HCT116 (cell line): Measurements from ENCODE around the gene PRG2. TPM values are rescaled to one million over a fixed set of nuclear protein-coding genes. Genes with fewer than 3 reads are reported as not detected.
"Not testable (repeated sequence)": the region's sequence is repeated elsewhere in the genome, so short reads cannot be mapped to it uniquely, and the experiment has no call there.

ENCODE experiments used
- ATAC-seq: fragments of 200-7000 bp; cut with Tn5 transposase; 2 replicates; pipeline ENCODE4 v1.9.1; 2020; ENCODE audit warnings: mild to moderate bottlenecking, moderate library complexity
- BruUV-seq: library from RNA; stranded (reverse); fragments of 400-500 nt; replicated peaks from 2 replicates; lab custom pipeline; 2021; lab: Mats Ljungman, UMichigan
- CTCF ChIA-PET: fragments of 300-600 bp; sonication (Branson Sonifier 250); formaldehyde crosslinking; loops from one replicate; lab custom pipeline; 2021; ENCODE audit warnings: antibody characterized with exemption; lab: Charles Lee
- POLR2A ChIA-PET: fragments of 300-600, 350-600 bp; sonication (Branson Sonifier 250); formaldehyde crosslinking; loops from one replicate; lab custom pipeline; 2021; ENCODE audit warnings: antibody characterized with exemption; lab: Charles Lee
- RAD21 ChIA-PET, 2 experiments: fragments of 300-600 bp; sonication (Branson Sonifier 250); formaldehyde crosslinking; loops; one replicate each; lab custom pipeline; 2023; ENCODE audit warnings: low total read pairs in 2 of 2; ENCODE audit not compliant: uncharacterized antibody in 2 of 2, unreplicated experiment in 2 of 2, low non-redundant PET in 1 of 2; lab: Charles Lee
- DNase-seq: peaks from one replicate; pipeline ENCODE4 v3.0.0-alpha.2; 2010; ENCODE audit warnings: low read depth, low spot score
- H2AFZ ChIP-seq: fragments of 200-600 bp; shearing (Covaris generic), sonication (generic); 2 replicates; pipeline ENCODE4 v1.6.1; 2017; ENCODE audit warnings: low read depth, mixed run types, mixed read lengths, antibody characterized with exemption, low read length; ENCODE audit not compliant: poor library complexity, severe bottlenecking
- H3K27ac ChIP-seq: 2 replicates; pipeline ENCODE4 v1.5.1; 2012; ENCODE audit warnings: low read depth, low read length
- H3K27me3 ChIP-seq: fragments of 200-600 bp; sonication (generic); 2 replicates; pipeline ENCODE4 v1.6.1; 2016; ENCODE audit warnings: mixed run types, low read length, mixed read lengths; ENCODE audit not compliant: insufficient read depth
- H3K36me3 ChIP-seq, 2 experiments: fragments of 200-500 bp in 1 of 2; fragments of 200-600 bp in 1 of 2; sonication (Bioruptor generic) in 1 of 2; sonication (generic) in 1 of 2; 2 replicates each; pipeline versions ENCODE4 v1.5.1 to v1.6.1; 2014 to 2016; ENCODE audit warnings: low read length in 2 of 2, inconsistent platforms in 1 of 2, mixed read lengths in 1 of 2, mixed run types in 1 of 2; ENCODE audit not compliant: insufficient read depth in 2 of 2, control insufficient read depth in 1 of 2
- H3K4me1 ChIP-seq, 2 experiments: fragments of 200-600 bp in 1 of 2; sonication (generic) in 1 of 2; 2 replicates each; pipeline versions ENCODE4 v1.5.1 to v1.6.1; 2012 to 2017; ENCODE audit warnings: low read length in 2 of 2, inconsistent platforms in 1 of 2, mild to moderate bottlenecking in 1 of 2, mixed read lengths in 1 of 2, mixed run types in 1 of 2, moderate library complexity in 1 of 2; ENCODE audit not compliant: insufficient read depth in 2 of 2, control insufficient read depth in 1 of 2
- H3K4me2 ChIP-seq: fragments of 200-600 bp; sonication (generic); 2 replicates; pipeline ENCODE4 v1.6.1; 2017; ENCODE audit warnings: mixed run types, low read length, mixed read lengths
- H3K4me3 ChIP-seq, 2 experiments: fragments of 200-600 bp in 1 of 2; sonication (generic) in 1 of 2; replicated peaks in 1 of 2; 2 replicates each; pipeline ENCODE4 v1.5.1; 2011 to 2016; ENCODE audit warnings: low read length in 2 of 2, control low read depth in 1 of 2, low read depth in 1 of 2, mild to moderate bottlenecking in 1 of 2, mixed read lengths in 1 of 2, mixed run types in 1 of 2
- H3K79me2 ChIP-seq: fragments of 200-600 bp; sonication (generic); 2 replicates; pipeline ENCODE4 v1.6.1; 2017; ENCODE audit warnings: mild to moderate bottlenecking, mixed run types, low read length, moderate library complexity, mixed read lengths; ENCODE audit not compliant: insufficient read depth
- H3K9ac ChIP-seq: fragments of 200-600 bp; sonication (generic); 2 replicates; pipeline ENCODE4 v1.6.1; 2016; ENCODE audit warnings: low read length, mixed read lengths
- H3K9me2 ChIP-seq: fragments of 200-600 bp; sonication (generic), shearing (Covaris generic); 2 replicates; pipeline ENCODE4 v1.6.1; 2017; ENCODE audit warnings: mixed run types, mild to moderate bottlenecking, moderate library complexity; ENCODE audit not compliant: insufficient read depth
- H3K9me3 ChIP-seq, 2 experiments: fragments of 200-500 bp in 1 of 2; fragments of 200-600 bp in 1 of 2; sonication (Bioruptor generic) in 1 of 2; sonication (generic) in 1 of 2; 2 replicates each; pipeline ENCODE4 v1.6.1; 2014 to 2017; ENCODE audit warnings: low read length in 2 of 2, mixed read lengths in 2 of 2, inconsistent platforms in 1 of 2, low read depth in 1 of 2, mild to moderate bottlenecking in 1 of 2, mixed run types in 1 of 2, moderate library complexity in 1 of 2; ENCODE audit not compliant: control insufficient read depth in 1 of 2, insufficient read depth in 1 of 2
- H4K20me1 ChIP-seq: fragments of 200-600 bp; sonication (generic), shearing (Covaris generic); 2 replicates; pipeline ENCODE4 v1.6.1; 2017; ENCODE audit warnings: mixed run types, mild to moderate bottlenecking, moderate library complexity; ENCODE audit not compliant: insufficient read depth
- ATF3 ChIP-seq: IDR thresholded peaks from 2 replicates; pipeline ENCODE4 v1.6.1; 2012
- CBX3 ChIP-seq: IDR thresholded peaks from 2 replicates; pipeline ENCODE4 v1.6.1; 2012; ENCODE audit warnings: low read depth
- CEBPB ChIP-seq: IDR thresholded peaks from 2 replicates; pipeline ENCODE4 v1.6.1; 2012; ENCODE audit warnings: low read depth
- CTCF ChIP-seq, 3 experiments: fragments of 200-600 bp in 1 of 3; sonication (generic) in 1 of 3; IDR thresholded peaks in 2 of 3; conservative IDR thresholded peaks in 1 of 3; 2 replicates each; pipeline ENCODE4 v1.5.1; 2012 to 2017; ENCODE audit warnings: low read depth in 2 of 3, low read length in 2 of 3, antibody characterized with exemption in 1 of 3, borderline replicate concordance in 1 of 3, control low read depth in 1 of 3, mild to moderate bottlenecking in 1 of 3, mixed read lengths in 1 of 3, mixed run types in 1 of 3, moderate library complexity in 1 of 3; ENCODE audit not compliant: insufficient read depth in 1 of 3
- ELF1 ChIP-seq: IDR thresholded peaks from 2 replicates; pipeline ENCODE4 v1.6.1; 2012; ENCODE audit warnings: low read depth, borderline replicate concordance
- EZH2 ChIP-seq: fragments of 200-600 bp; sonication (generic); IDR thresholded peaks from 2 replicates; pipeline ENCODE4 v1.6.1; 2017; ENCODE audit warnings: antibody characterized with exemption, mixed run types
- EZH2phosphoT487 ChIP-seq: fragments of 200-600 bp; IDR thresholded peaks from 2 replicates; pipeline ENCODE4 v1.6.1; 2018; ENCODE audit warnings: antibody characterized with exemption, borderline replicate concordance
- FOSL1 ChIP-seq: IDR thresholded peaks from 2 replicates; pipeline ENCODE4 v1.6.1; 2012; ENCODE audit warnings: low read depth
- MAX ChIP-seq: IDR thresholded peaks from 2 replicates; pipeline ENCODE4 v1.6.1; 2012
- POLR2A ChIP-seq: IDR thresholded peaks from 2 replicates; pipeline ENCODE4 v1.7.0; 2011; ENCODE audit warnings: borderline replicate concordance; ENCODE audit not compliant: insufficient read depth, insufficient read length; ENCODE audit errors: extremely low read depth
- POLR2AphosphoS5 ChIP-seq: IDR thresholded peaks from 2 replicates; pipeline ENCODE4 v1.6.1; 2011; ENCODE audit warnings: mild to moderate bottlenecking, low read depth, low read length, moderate library complexity
- SIN3A ChIP-seq: IDR thresholded peaks from 2 replicates; pipeline ENCODE4 v1.6.1; 2012; ENCODE audit warnings: low read depth
- SP1 ChIP-seq: IDR thresholded peaks from 2 replicates; pipeline ENCODE4 v1.6.1; 2012; ENCODE audit warnings: low read depth
- SRF ChIP-seq: IDR thresholded peaks from 2 replicates; pipeline ENCODE4 v1.6.1; 2012; ENCODE audit warnings: low read depth
- TCF7L2 ChIP-seq: IDR thresholded peaks from 2 replicates; pipeline ENCODE4 v1.7.0; 2011; ENCODE audit warnings: borderline replicate concordance, inconsistent platforms; ENCODE audit not compliant: insufficient read depth, insufficient read length; ENCODE audit errors: extremely low read depth
- YY1 ChIP-seq: IDR thresholded peaks from 2 replicates; pipeline ENCODE4 v1.6.1; 2011; ENCODE audit warnings: low read length, low read depth, moderate library complexity, mild to moderate bottlenecking; ENCODE audit not compliant: insufficient replicate concordance; ENCODE audit errors: extremely low read depth
- ZBTB33 ChIP-seq: IDR thresholded peaks from 2 replicates; pipeline ENCODE4 v1.6.1; 2011; ENCODE audit warnings: mild to moderate bottlenecking, low read length, moderate library complexity; ENCODE audit not compliant: insufficient replicate concordance; ENCODE audit errors: extremely low read depth
- intact Hi-C: fragments of 100-400 bp; cut with micrococcal nuclease; formaldehyde crosslinking; loops from 2 replicates; pipeline ENCODE4 v1.10.0; 2022
- total RNA-seq: library from RNA; stranded (reverse); gene quantifications from one replicate; pipeline ENCODE4 v1.2.1, GENCODE V29; 2021; ENCODE audit not compliant: unreplicated experiment

PRG2 gene
- total RNA-seq, 1 experiment from 2014 or later: 0.81 TPM

GRCh38 chr11:57361420-57361819, 29.0 kb downstream of the PRG2 start:
- H3K4me1 ChIP-seq, H2AFZ ChIP-seq, DNase-seq, ATAC-seq, H3K4me3 ChIP-seq, H3K36me3 ChIP-seq, H3K4me2 ChIP-seq, intact Hi-C loops, H3K9ac ChIP-seq, H4K20me1 ChIP-seq, RAD21 ChIA-PET, H3K9me2 ChIP-seq, H3K27ac ChIP-seq, BruUV-seq, H3K27me3 ChIP-seq, H3K79me2 ChIP-seq, H3K9me3 ChIP-seq: not testable (repeated sequence)
- ChIA-PET POLR2A (interaction anchor here (1.5 kb wide), 1 partner anchor 9 kb away, joined by 3 read pairs; no protein-coding TSS in a partner anchor), CTCF (interaction anchor here (1.6 kb wide), 1 partner anchor 11 kb away, joined by 3 read pairs; no protein-coding TSS in a partner anchor)

- no peak overlapping the region for H3K27ac ChIP-seq
- H3K9ac ChIP-seq: no peak overlapping the region
- no peak overlapping the region for H3K4me3 ChIP-seq
- ATAC-seq (no peak), DNase-seq (no peak)
- POLR2A ChIA-PET: interaction anchor here (1.5 kb wide), 1 partner anchor 9 kb away, joined by 3 read pairs; no protein-coding TSS in a partner anchor
- H4K20me1 ChIP-seq: no peaks in the 10 kb centered on the region
- no peaks in the 10 kb centered on the region for H3K9me2 ChIP-seq
- no peak overlapping the region for H2AFZ ChIP-seq
- H3K27me3 ChIP-seq: 0 out of 2 replicates have a peak, but pooled peaks cover 5% of the 10 kb centered on the region
- CTCF ChIA-PET: interaction anchor here (1.0 kb wide), 1 partner anchor 11 kb away, joined by 3 read pairs; no protein-coding TSS in a partner anchor
- intact Hi-C loops: no loop called here
- RAD21 ChIA-PET: no interaction called here
- no TSS peak for BruUV-seq
- no peak for TF ChIP-seq EZH2phosphoT487
- TF ChIP-seq ZBTB33: no peak
- TF ChIP-seq EZH2: no peak
- TF ChIP-seq FOSL1: no peak
- no peak for TF ChIP-seq MAX
- TF ChIP-seq CTCF (IDR thresholded peaks at IDR 0.05 in 2 of 3, conservative IDR thresholded peaks at IDR 0.05 in 1 of 3; ENCODE audit: borderline replicate concordance in 1 of 3, insufficient read depth in 1 of 3, low read depth in 2 of 3, low read length in 2 of 3): no peak
- no peak for TF ChIP-seq TCF7L2
- no peak for TF ChIP-seq CBX3
- TF ChIP-seq SRF: no peak
- TF ChIP-seq SIN3A: no peak
- TF ChIP-seq POLR2AphosphoS5: no peak
- TF ChIP-seq ATF3: no peak
- no peak for TF ChIP-seq YY1
- TF ChIP-seq ELF1: no peak
- no peak for TF ChIP-seq SP1
- TF ChIP-seq CEBPB: no peak
- no peak for TF ChIP-seq POLR2A
- no peaks in the 10 kb centered on the region for H3K79me2 ChIP-seq
- H3K9me3 ChIP-seq: no peaks in the 10 kb centered on the region
- no peaks in the 10 kb centered on the region for H3K4me1 ChIP-seq
- no peak overlapping the region for H3K4me2 ChIP-seq
- H3K36me3 ChIP-seq: no peaks in the 10 kb centered on the region
Measured at GRCh38 chr11:57360991-57361390, 29.5 kb downstream of the PRG2 start.
